Endothelial cell (in vitro differentiated cells): ENCODE measurements around the gene SLC25A5. TPM values are rescaled to one million over a fixed set of nuclear protein-coding genes. Genes with fewer than 3 reads are reported as not detected.
"Not testable (repeated sequence)": the region's sequence is repeated elsewhere in the genome, so short reads cannot be mapped to it uniquely, and the experiment has no call there.

ENCODE experiments used
- DNase-seq: peaks from one replicate; pipeline ENCODE4 v3.0.0; 2021; ENCODE audit warnings: low spot score
- H3K27ac Mint-ChIP-seq: one replicate; pipeline ENCODE4 v1.8.0; 2021; ENCODE audit warnings: mixed read lengths, inconsistent platforms; ENCODE audit not compliant: unreplicated experiment
- H3K27me3 Mint-ChIP-seq: one replicate; pipeline ENCODE4 v1.8.0; 2021; ENCODE audit warnings: mild to moderate bottlenecking, moderate library complexity, mixed read lengths, inconsistent platforms; ENCODE audit not compliant: unreplicated experiment
- H3K36me3 Mint-ChIP-seq: one replicate; pipeline ENCODE4 v1.8.0; 2021; ENCODE audit warnings: mild to moderate bottlenecking, low read depth, mixed read lengths, inconsistent platforms; ENCODE audit not compliant: unreplicated experiment
- H3K4me1 Mint-ChIP-seq: one replicate; pipeline ENCODE4 v1.8.0; 2021; ENCODE audit warnings: mild to moderate bottlenecking, mixed read lengths, inconsistent platforms; ENCODE audit not compliant: unreplicated experiment
- H3K4me3 Mint-ChIP-seq: one replicate; pipeline ENCODE4 v1.8.0; 2021; ENCODE audit warnings: mild to moderate bottlenecking, mixed read lengths, inconsistent platforms; ENCODE audit not compliant: unreplicated experiment
- H3K9me3 Mint-ChIP-seq: one replicate; pipeline ENCODE4 v1.8.0; 2021; ENCODE audit warnings: mixed read lengths, inconsistent platforms; ENCODE audit not compliant: unreplicated experiment
- CTCF ChIP-seq: fragments of 200-600 bp; sonication (generic); IDR thresholded peaks from one replicate; pipeline ENCODE4 v1.5.0; 2021; ENCODE audit warnings: antibody characterized with exemption; ENCODE audit not compliant: unreplicated experiment
- total RNA-seq: library from RNA; stranded (reverse); fragmentation: NEBNext Ultra II Directional; extraction: Animal tissue kit (Norgen Biotek cat#: 25700); gene quantifications from one replicate; pipeline ENCODE4 v1.2.1, GENCODE V29; 2021; ENCODE audit not compliant: unreplicated experiment

SLC25A5 gene
- total RNA-seq, 1 donor from 2014 or later = 305 TPM

- H3K27ac Mint-ChIP-seq = no peak overlapping the region
- no peaks in the 10 kb centered on the region for H3K36me3 Mint-ChIP-seq
- H3K4me1 Mint-ChIP-seq = no peaks in the 10 kb centered on the region
- peaks cover 3% of the 10 kb centered on the region for H3K27me3 Mint-ChIP-seq
- no peak for DNase-seq
- no peaks in the 10 kb centered on the region for H3K9me3 Mint-ChIP-seq
- H3K4me3 Mint-ChIP-seq = no peak overlapping the region
- no peak for TF ChIP-seq CTCF
These were observed 13.8 kb downstream of the SLC25A5 start for GRCh38 chrX:119482041-119482440.

DNA sequence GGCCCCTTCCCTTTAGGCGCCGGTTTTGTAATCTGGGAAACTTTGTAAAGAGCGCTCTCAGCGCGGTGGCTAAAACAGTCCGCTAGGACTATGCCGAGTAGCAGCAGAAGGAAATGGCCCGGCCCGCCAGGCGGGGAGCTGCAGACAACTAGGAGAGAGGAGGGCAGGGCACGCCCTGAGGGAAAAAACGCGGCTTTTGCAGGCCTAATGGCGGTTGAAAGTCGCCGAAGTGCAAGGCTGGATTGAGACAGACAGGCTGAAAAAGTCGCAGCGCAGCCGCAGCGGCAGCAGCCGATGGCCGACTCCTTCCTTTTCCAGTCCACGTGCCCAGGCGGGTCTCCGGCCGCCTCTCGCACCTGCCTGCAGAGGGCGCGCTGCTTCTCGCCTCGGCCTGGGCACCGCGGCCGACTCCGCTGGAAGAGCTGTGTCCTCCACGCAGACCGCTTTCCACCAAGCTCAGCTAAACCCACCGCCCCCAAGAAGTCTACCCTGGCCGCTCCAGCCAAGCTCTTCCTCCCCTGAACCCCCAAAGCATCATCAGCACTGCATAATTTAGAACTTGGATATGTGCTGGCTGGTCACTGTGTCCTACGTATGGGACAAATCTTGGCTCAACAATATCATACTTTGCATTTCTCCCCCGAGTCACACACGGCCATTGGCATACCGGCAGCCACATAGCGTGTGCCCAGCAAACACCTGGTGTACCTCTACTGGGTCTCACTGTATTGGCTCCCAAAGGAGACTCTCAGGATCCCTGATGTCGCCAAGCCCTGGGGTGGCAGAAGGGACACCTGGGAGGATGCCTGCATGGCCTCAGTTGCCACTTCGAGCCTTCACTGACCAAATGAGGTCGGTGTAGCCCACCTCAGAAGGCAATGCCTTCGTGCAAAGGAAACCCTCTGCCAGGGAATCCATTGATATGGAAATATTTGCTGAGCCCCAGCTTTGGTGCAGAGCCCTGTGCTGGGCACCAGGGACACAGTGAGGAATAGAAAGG, 14.5 kb downstream of the SLC25A5 start:
- H3K27me3 Mint-ChIP-seq = peaks cover 3% of the 10 kb centered on the region
- no peaks in the 10 kb centered on the region for H3K4me1 Mint-ChIP-seq
- H3K27ac Mint-ChIP-seq = no peak overlapping the region
- peak; percentile 67 for DNase-seq
- no peaks in the 10 kb centered on the region for H3K36me3 Mint-ChIP-seq
- peak; percentile 37 for TF ChIP-seq CTCF
- peak overlapping the region; percentile 56 for H3K4me3 Mint-ChIP-seq
- H3K9me3 Mint-ChIP-seq = no peaks in the 10 kb centered on the region

GRCh38 chrX:119486745-119487144, 18.5 kb downstream of the SLC25A5 start:
- TF ChIP-seq CTCF = no peak
- no peak for DNase-seq
- peaks cover 4% of the 10 kb centered on the region for H3K27me3 Mint-ChIP-seq
- H3K4me3 Mint-ChIP-seq = no peak overlapping the region
- H3K27ac Mint-ChIP-seq = no peak overlapping the region
- no peaks in the 10 kb centered on the region for H3K36me3 Mint-ChIP-seq
- no peaks in the 10 kb centered on the region for H3K4me1 Mint-ChIP-seq
- no peaks in the 10 kb centered on the region for H3K9me3 Mint-ChIP-seq

- H3K27me3 Mint-ChIP-seq, H3K9me3 Mint-ChIP-seq, DNase-seq, H3K4me3 Mint-ChIP-seq, H3K4me1 Mint-ChIP-seq, H3K36me3 Mint-ChIP-seq, H3K27ac Mint-ChIP-seq: not testable (repeated sequence)
These were observed 19.5 kb downstream of the SLC25A5 start for GRCh38 chrX:119487766-119488165.

- no peak overlapping the region for H3K27ac Mint-ChIP-seq
- no peaks in the 10 kb centered on the region for H3K4me1 Mint-ChIP-seq
- H3K4me3 Mint-ChIP-seq = no peak overlapping the region
- peak; percentile 23 for DNase-seq
- H3K27me3 Mint-ChIP-seq = peaks cover 4% of the 10 kb centered on the region
- H3K36me3 Mint-ChIP-seq = no peaks in the 10 kb centered on the region
- H3K9me3 Mint-ChIP-seq = no peaks in the 10 kb centered on the region
- peak; percentile 57 for TF ChIP-seq CTCF
These were observed 20.5 kb downstream of the SLC25A5 start for GRCh38 chrX:119488749-119489148.
